NCI-H146 treated with DMSO at 0.1 percent for 48 hours (cell line): ENCODE measurements around the gene AUTS2.

ENCODE experiments used
- DNase-seq: peaks from one replicate; lab custom pipeline; 2025; ENCODE audit not compliant: unreplicated experiment; lab: John Stamatoyannopoulos, UW

AUTS2 gene

GRCh38 chr7:69962186-69963065, 364.2 kb downstream of the AUTS2 start:
- no peak for DNase-seq

GRCh38 chr7:69963393-69963792, 365.1 kb downstream of the AUTS2 start:
- DNase-seq = no peak

GRCh38 chr7:69966766-69967591, 368.7 kb downstream of the AUTS2 start:
- DNase-seq = no peak

- DNase-seq = no peak
These were observed 369.6 kb downstream of the AUTS2 start for GRCh38 chr7:69967689-69968450.

- DNase-seq = no peak
These were observed 370.8 kb downstream of the AUTS2 start for GRCh38 chr7:69968969-69969556.

GRCh38 chr7:69981646-69982045, 383.4 kb downstream of the AUTS2 start:
- DNase-seq = no peak

GRCh38 chr7:69982197-69982596, 383.9 kb downstream of the AUTS2 start:
- DNase-seq = no peak

GRCh38 chr7:69989551-69989950, 391.3 kb downstream of the AUTS2 start:
- no peak for DNase-seq

GRCh38 chr7:69992938-69993337, 394.7 kb downstream of the AUTS2 start:
- DNase-seq = no peak

- DNase-seq = no peak
These were observed 395.9 kb downstream of the AUTS2 start for GRCh38 chr7:69994218-69994617.

- DNase-seq = peak; percentile 39
These were observed 396.7 kb downstream of the AUTS2 start for GRCh38 chr7:69994886-69995542.

GRCh38 chr7:69996121-69996520, 397.8 kb downstream of the AUTS2 start:
- no peak for DNase-seq

- DNase-seq = no peak
These were observed 402.6 kb downstream of the AUTS2 start for GRCh38 chr7:70000737-70001348.

- DNase-seq = no peak
These were observed 407.2 kb downstream of the AUTS2 start for GRCh38 chr7:70005480-70005879.

- no peak for DNase-seq
These were observed 407.6 kb downstream of the AUTS2 start for GRCh38 chr7:70005891-70006260.

- no peak for DNase-seq
These were observed 408.1 kb downstream of the AUTS2 start for GRCh38 chr7:70006261-70006920.

- DNase-seq = no peak
These were observed 410.2 kb downstream of the AUTS2 start for GRCh38 chr7:70008466-70008865.

- DNase-seq = no peak
These were observed 416.4 kb downstream of the AUTS2 start for GRCh38 chr7:70014472-70015177.

- DNase-seq = no peak
These were observed 417.1 kb downstream of the AUTS2 start for GRCh38 chr7:70015353-70015752.
